ENCODE measurements around the gene PRRT1. TPM values are rescaled to one million over a fixed set of nuclear protein-coding genes. Genes with fewer than 3 reads are reported as not detected.
"Not testable (repeated sequence)": the region's sequence is repeated elsewhere in the genome, so short reads cannot be mapped to it uniquely, and the experiment has no call there.

PRRT1 gene
- total RNA-seq, 2 donors from 2014 or later, result 0.72 to 0.90 TPM

DNA sequence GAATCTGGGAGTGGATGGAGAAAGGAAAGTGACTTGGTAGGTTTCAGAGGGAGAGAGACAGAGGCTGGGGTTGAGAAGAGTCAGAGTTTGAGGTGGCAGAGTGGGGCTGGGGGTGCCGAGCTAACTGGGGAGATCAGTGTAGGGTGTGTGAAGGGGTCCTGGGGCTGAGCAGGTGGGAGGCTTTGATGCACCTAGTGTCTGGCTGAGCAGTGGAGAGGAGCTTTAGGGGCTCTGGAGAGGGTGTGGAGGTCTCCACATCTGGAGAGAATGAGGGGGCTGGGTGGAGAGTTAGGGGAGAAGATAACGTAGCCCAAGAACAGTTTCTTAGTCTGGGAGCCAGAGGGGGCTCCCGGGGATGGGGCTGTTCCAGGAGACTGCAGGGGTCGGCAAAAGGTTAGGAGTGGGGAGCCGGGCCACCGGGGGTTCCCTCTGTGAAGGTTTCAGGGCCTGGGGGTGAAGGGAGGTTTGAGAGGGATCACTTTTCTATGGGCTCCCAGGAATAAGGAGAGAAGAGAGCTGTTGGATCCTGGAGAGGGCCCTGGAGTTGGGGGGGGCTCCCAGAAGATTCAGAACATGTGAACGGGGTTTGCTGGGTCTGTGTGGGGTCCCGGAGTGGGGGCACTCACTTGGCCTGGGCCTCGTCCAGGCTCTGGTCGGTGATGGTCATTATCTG lies 37.5 kb upstream of the PRRT1 start:
- intact Hi-C loops (cut with DNase I), result no loop called here
- H3K9ac ChIP-seq (ENCODE audit: low read depth in 2 of 2, low read length in 2 of 2), result peak overlapping the region; percentile 84 to 91
- H3K9me3 ChIP-seq, result no peaks in the 10 kb centered on the region
- H3K27me3 ChIP-seq, result no peaks in the 10 kb centered on the region
- no peaks in the 10 kb centered on the region for H3K36me3 ChIP-seq
- peak overlapping the region; percentile 87 for H3K27ac ChIP-seq
- DNase-seq, result no peak
- TF ChIP-seq, protein P1, sequence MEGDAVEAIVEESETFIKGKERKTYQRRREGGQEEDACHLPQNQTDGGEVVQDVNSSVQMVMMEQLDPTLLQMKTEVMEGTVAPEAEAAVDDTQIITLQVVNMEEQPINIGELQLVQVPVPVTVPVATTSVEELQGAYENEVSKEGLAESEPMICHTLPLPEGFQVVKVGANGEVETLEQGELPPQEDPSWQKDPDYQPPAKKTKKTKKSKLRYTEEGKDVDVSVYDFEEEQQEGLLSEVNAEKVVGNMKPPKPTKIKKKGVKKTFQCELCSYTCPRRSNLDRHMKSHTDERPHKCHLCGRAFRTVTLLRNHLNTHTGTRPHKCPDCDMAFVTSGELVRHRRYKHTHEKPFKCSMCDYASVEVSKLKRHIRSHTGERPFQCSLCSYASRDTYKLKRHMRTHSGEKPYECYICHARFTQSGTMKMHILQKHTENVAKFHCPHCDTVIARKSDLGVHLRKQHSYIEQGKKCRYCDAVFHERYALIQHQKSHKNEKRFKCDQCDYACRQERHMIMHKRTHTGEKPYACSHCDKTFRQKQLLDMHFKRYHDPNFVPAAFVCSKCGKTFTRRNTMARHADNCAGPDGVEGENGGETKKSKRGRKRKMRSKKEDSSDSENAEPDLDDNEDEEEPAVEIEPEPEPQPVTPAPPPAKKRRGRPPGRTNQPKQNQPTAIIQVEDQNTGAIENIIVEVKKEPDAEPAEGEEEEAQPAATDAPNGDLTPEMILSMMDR (IDR thresholded peaks at IDR 0.05), result no peak
- H3K4me1 ChIP-seq, result no peaks in the 10 kb centered on the region
- H3K4me3 ChIP-seq, result peak overlapping the region; percentile 69

DNA sequence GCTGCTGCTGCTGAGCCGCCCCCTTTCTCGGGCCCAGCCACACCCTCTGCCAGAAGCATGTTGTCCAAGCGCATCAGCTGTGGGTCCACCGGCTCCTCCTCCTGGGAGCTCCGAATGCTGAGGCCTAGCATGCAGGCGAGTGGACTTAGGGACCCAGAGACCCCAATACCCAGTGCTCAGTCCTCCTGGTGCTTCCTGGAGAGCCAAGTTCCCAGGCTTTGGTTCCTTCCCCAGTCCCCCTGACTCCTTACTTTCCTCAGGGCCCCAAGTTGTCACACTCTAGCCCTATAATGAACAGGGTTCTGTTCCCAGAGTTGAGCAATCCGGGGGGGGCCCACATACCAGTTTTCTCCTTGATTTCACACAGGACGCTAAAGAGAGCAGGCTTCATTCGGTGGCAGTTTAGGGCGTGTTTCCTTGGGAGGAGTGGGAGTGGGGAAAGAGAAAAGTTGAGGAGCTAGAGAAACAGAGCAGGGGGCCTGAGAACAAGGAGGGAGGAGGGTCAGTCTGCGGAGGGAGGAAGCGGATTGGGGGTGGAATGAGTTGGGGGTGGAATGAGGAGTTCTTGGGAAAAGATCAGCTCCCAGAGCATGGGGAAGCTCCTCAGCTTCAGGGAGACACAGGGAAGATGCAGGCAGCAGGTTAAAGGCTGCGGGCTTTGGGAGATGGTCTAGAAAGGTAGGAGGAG lies 36.8 kb upstream of the PRRT1 start:
- Histone ChIP-seq H3K9ac (ENCODE audit: low read depth in 2 of 2, low read length in 2 of 2) (peak overlapping the region; percentile 84 to 91), H3K9me3 (no peaks in the 10 kb centered on the region), H3K36me3 (no peaks in the 10 kb centered on the region), H3K27ac (peak overlapping the region; percentile 87), H3K27me3 (no peaks in the 10 kb centered on the region), H3K4me1 (no peaks in the 10 kb centered on the region), H3K4me3 (peak overlapping the region; percentile 69)
- TF ChIP-seq, protein P1 (IDR thresholded peaks at IDR 0.05), result no peak
- intact Hi-C loops (cut with DNase I), result no loop called here
- DNase-seq, result no peak

DNA sequence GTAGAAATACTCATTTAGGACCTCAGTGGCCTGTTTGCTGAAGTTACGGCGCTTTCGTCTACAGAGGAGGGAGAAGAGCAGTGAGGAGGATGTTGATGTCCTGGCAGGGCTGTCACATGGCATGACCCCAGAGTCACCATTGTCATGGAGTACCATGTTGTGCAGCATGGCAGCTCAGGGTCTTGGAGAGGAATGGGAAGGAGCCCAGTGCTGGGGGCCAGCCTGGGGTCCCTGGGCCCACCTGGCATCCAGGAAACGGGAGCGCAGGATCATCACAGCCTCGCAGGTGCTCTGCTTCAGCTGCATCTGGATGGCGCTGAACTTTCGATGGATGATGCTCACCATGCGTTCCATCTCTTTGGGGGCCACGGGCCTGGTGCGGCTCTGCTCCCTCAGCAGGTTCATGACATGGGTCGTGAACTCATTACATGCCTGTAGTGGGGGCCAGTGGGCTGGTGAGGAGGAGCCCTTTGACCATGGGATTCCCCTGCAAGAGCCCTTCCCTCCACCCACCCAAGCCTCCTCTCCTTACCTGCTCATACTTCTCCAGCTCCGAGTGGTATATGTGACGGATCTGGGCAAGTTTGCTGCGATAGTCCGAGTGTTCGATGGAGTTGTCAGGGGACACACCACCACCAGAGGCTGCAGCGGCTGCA lies 36.1 kb upstream of the PRRT1 start:
- H3K27me3 ChIP-seq; H3K4me3 ChIP-seq; H3K4me1 ChIP-seq; DNase-seq; H3K9me3 ChIP-seq; intact Hi-C loops (cut with DNase I); H3K36me3 ChIP-seq: not testable (repeated sequence)
- peak overlapping the region; percentile 87 for H3K27ac ChIP-seq
- peak overlapping the region in 1 of 2 donors; percentile 91 for H3K9ac ChIP-seq (ENCODE audit: low read depth in 2 of 2, low read length in 2 of 2)

DNA sequence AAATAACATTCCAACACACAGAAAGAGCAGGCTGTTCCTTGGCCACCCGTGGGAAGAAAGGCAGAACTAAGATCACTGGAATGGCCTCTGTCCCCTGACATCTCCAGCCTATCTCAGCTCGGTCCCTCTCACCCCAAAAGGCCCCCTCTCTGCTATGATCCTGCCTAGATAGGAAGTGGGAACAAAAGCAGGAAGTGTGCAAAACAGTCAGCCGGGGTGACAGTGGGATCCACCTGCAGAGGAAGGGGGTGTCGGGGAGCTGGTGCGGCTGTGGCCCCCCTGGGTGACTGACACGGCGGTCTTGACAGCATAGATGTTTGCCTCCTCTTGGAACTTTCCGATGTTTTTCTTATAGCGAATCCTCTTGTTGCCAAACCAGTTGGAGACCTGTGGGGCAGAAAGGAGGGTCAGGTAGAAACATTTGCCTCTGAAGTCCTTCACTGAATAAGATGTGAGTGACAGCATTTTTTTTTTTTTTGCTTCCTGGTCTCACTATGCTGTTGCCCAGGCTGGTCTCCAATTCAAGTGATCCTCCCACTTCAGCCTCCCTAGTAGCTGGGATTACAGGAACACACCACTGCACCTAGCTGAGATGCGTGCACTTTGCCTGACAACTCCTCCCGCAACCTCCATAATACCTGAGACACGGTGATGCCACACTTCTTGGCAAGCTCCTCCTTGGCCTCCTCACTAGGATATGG lies 35.4 kb upstream of the PRRT1 start:
- no peaks in the 10 kb centered on the region for H3K4me1 ChIP-seq
- H3K27me3 ChIP-seq, result no peaks in the 10 kb centered on the region
- intact Hi-C loops (cut with DNase I), result no loop called here
- H3K9ac ChIP-seq (ENCODE audit: low read depth in 2 of 2, low read length in 2 of 2), result no peak overlapping the region
- H3K36me3 ChIP-seq, result no peaks in the 10 kb centered on the region
- H3K4me3 ChIP-seq, result no peak overlapping the region
- no peaks in the 10 kb centered on the region for H3K9me3 ChIP-seq
- H3K27ac ChIP-seq, result peak overlapping the region; percentile 22
- DNase-seq, result no peak
- TF ChIP-seq, protein P1 (IDR thresholded peaks at IDR 0.05), result no peak

DNA sequence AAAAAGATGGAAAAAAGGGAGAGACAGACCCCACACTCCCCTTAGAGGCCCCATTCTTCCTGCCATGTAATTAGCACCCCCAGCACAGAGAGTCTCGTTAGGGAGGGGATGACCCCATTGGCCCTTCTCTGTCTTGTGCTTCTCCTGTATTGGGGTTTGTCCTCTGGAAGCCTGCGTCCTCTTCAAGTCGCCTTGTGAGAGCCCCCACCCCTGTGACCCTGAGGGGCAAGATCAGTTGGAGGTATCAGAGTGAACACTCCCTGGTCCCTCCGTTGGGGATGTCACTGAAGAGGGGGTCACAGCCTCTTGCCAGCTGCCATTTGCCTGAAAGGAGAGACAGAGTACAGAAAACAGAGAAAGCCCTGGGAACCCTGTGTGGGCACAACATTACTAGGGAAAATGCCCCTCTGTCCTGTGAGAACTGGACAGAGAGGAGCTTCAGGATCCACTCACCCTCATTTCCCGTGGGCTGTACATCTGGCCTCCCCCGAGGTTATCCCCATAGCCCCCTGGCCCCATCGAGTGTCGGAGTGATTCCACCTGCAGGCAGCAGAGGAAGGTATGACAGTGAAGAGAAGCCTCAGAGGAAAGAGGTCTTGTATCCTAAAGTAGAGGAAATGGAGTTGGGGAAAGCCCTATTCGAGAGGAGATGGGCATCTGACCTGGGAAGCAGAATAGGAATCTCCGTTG lies 34.6 kb upstream of the PRRT1 start:
- DNase-seq; H3K27me3 ChIP-seq; H3K4me3 ChIP-seq; H3K36me3 ChIP-seq; intact Hi-C loops (cut with DNase I); H3K4me1 ChIP-seq; H3K9me3 ChIP-seq: not testable (repeated sequence)
- peak overlapping the region in 1 of 2 donors; percentile 12 for H3K9ac ChIP-seq (ENCODE audit: low read depth in 2 of 2, low read length in 2 of 2)
- peak overlapping the region; percentile 22 for H3K27ac ChIP-seq

DNA sequence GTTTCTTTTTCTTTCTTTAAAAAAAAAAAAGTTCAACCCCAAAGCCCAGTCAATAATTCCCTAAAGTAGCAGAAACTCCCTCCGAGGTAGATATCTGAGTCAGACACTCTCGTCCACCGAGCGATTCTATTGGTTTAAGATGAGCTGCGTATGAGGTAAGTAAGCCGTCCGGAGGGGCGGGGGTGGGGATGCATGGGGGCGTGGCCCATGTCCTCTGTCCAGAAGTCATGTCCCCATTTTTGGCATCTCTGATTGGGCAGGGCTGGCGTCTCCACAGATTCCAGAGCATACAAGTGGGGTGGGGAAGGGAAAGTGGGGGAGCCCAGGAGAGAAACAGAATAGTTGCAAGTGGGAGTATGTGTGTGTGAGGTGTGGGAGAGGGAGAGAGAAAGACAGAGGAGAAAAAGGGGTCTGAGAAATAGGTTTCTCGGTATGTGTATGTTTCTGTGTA lies 34.0 kb upstream of the PRRT1 start:
- H3K36me3 ChIP-seq; H3K27ac ChIP-seq; H3K27me3 ChIP-seq; intact Hi-C loops (cut with DNase I); H3K4me3 ChIP-seq; H3K9me3 ChIP-seq; H3K9ac ChIP-seq (ENCODE audit: low read depth in 2 of 2, low read length in 2 of 2); H3K4me1 ChIP-seq: not testable (repeated sequence)
- DNase-seq, result peak; percentile 68

Measured in colonic mucosa (tissue), 4 donors.